Spleen (tissue), 11 donors: ENCODE results near the gene TNRC18. TPM values are rescaled to one million over a fixed set of nuclear protein-coding genes. Genes with fewer than 3 reads are reported as not detected.

Experiments
- DNase-seq: peaks from one replicate; pipeline ENCODE4 v3.0.0-alpha.2; 2020
- H3K27ac ChIP-seq, 8 donors: fragments of 200-600 bp; sonication (generic) in 7 of 8; 1 replicate in 4 of 8; 2 replicates in 4 of 8; pipeline versions ENCODE4 v1.5.0 to v1.8.0; 2016 to 2021; ENCODE audit warnings: inconsistent platforms in 4 of 8, mild to moderate bottlenecking in 4 of 8, moderate library complexity in 1 of 8
- H3K27me3 ChIP-seq, 7 donors: fragments of 200-600 bp; sonication (generic) in 6 of 7; replicated peaks in 1 of 7; 1 replicate in 4 of 7; 2 replicates in 3 of 7; pipeline versions ENCODE4 v1.5.0 to v1.8.0; 2016 to 2021; ENCODE audit warnings: inconsistent platforms in 3 of 7, mild to moderate bottlenecking in 1 of 7
- H3K36me3 ChIP-seq, 6 donors: fragments of 200-600 bp; sonication (generic) in 5 of 6; 1 replicate in 4 of 6; 2 replicates in 2 of 6; pipeline versions ENCODE4 v1.5.0 to v1.8.0; 2016 to 2021; ENCODE audit warnings: inconsistent platforms in 2 of 6
- H3K4me1 ChIP-seq, 6 donors: fragments of 200-600 bp; sonication (generic) in 5 of 6; 1 replicate in 3 of 6; 2 replicates in 3 of 6; pipeline versions ENCODE4 v1.5.0 to v1.8.0; 2016 to 2021; ENCODE audit warnings: inconsistent platforms in 3 of 6
- H3K4me3 ChIP-seq, 8 donors: fragments of 200-600 bp; sonication (generic) in 7 of 8; 1 replicate in 4 of 8; 2 replicates in 4 of 8; pipeline versions ENCODE4 v1.5.0 to v1.8.0; 2016 to 2021; ENCODE audit warnings: inconsistent platforms in 4 of 8, mild to moderate bottlenecking in 4 of 8, moderate library complexity in 2 of 8
- H3K9me3 ChIP-seq, 8 donors: fragments of 200-600 bp; sonication (generic) in 7 of 8; 1 replicate in 4 of 8; 2 replicates in 4 of 8; pipeline versions ENCODE4 v1.5.0 to v1.8.0; 2016 to 2021; ENCODE audit warnings: inconsistent platforms in 4 of 8
- POLR2A ChIP-seq, 3 donors: fragments of 450-650 bp; IDR thresholded peaks; one replicate each; pipeline ENCODE4 v1.5.1; 2017; ENCODE audit warnings: antibody characterized with exemption in 3 of 3, mild to moderate bottlenecking in 1 of 3
- POLR2AphosphoS5 ChIP-seq, 3 donors: sonication (generic); formaldehyde crosslinking; IDR thresholded peaks; one replicate each; pipeline ENCODE4 v1.5.1; 2017; ENCODE audit warnings: antibody characterized with exemption in 3 of 3
- WGBS, 5 donors: extraction: QIAGEN DNeasy Blood & Tissue Kit in 3 of 5; methylation state at CpG; one replicate each; pipeline versions ENCODE4 v1.1.5 to v1.1.7; 2013 to 2018; 5-methylcytosine and 5-hydroxymethylcytosine counted together
- intact Hi-C: fragments of 100-400 bp; cut with DNase I; formaldehyde crosslinking; loops from one replicate; pipeline ENCODE4 v1.15.0; 2023; ENCODE audit warnings: low total_unique reads
- polyA plus RNA-seq, 3 donors: library from polyadenylated mRNA; stranded (reverse); fragments of 200-250 nt; gene quantifications; one replicate each; pipeline ENCODE4 v1.2.1, GENCODE V29; 2013
- total RNA-seq, 7 donors: library from RNA; depleted of rRNA in 3 of 7; stranded (reverse); fragments of >200 nt in 3 of 7; fragmentation: NEBNext Ultra II Directional in 4 of 7; extraction: Animal tissue kit (Norgen Biotek cat#: 25700) in 4 of 7; gene quantifications; one replicate each; pipeline versions ENCODE4 v1.1.0 to v1.2.1, GENCODE V29; 2016 to 2021
- TF ChIP-seq, protein P1 (sequence below), 11 experiments: fragments of 200-600 bp in 7 of 11; fragments of 450-650 bp in 4 of 11; sonication (generic) in 4 of 11; IDR thresholded peaks in 8 of 11; conservative IDR thresholded peaks in 3 of 11; 1 replicate in 7 of 11; 2 replicates in 4 of 11; pipeline versions ENCODE4 v1.4.0 to v1.8.0; 2016 to 2021; ENCODE audit warnings: antibody characterized with exemption in 11 of 11, inconsistent platforms in 4 of 11, mild to moderate bottlenecking in 1 of 11
- donor health status: healthy with polysubstance abuse.
- donor health status: DM: no; HTN: no; CAD: no; lungs with moderate emphysema.
- donor health status: DM: no; HTN: no; CAD: no.
- donor health status: Bipolar disorder and iron deficiency.
- donor health status: healthy.
- donor health status: DM: no; HTN: no; CAD: no.
- donor health status: DM: yes; HTN: yes; CAD: no.

Gene TNRC18
- total and polyA plus RNA-seq, 10 donors: 3.4 to 124 (median 71.0) TPM

DNA sequence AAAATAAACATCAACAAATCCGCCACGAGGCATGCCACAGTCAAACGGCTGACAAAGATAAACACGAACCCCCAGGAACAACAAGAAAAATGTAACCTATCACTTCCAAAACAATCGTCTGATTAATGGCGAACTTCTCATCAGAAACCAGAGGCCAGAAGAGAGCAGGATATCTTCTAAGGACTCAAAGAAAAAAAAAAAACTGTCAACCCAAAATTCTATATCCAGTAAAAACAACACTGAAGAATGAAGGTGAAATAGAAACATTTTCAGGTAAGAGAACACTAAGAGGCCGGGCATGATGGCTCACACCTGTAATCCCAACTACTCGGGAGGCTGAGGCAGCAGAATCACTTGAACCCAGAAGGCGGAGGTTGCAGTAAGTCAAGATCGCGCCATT is 86.6 kb downstream of the TNRC18 start:
- intact Hi-C loops: no loop called here
- Histone ChIP-seq H3K27me3 (no peaks in the 10 kb centered on the region), H3K4me1 (peaks cover 0 to 16% (median 4%) of the 10 kb centered on the region in 6 donors), H3K9me3 (peaks cover 5 to 37% (median 28%) of the 10 kb centered on the region in 8 donors), H3K4me3 (no peak overlapping the region), H3K36me3 (peaks cover 2 to 98% (median 66%) of the 10 kb centered on the region in 6 donors), H3K27ac (no peak overlapping the region)
- DNase-seq: no peak
- TF ChIP-seq POLR2A (IDR thresholded peaks at IDR 0.05) (no peak), POLR2AphosphoS5 (IDR thresholded peaks at IDR 0.05) (no peak)
- TF ChIP-seq, protein P1, sequence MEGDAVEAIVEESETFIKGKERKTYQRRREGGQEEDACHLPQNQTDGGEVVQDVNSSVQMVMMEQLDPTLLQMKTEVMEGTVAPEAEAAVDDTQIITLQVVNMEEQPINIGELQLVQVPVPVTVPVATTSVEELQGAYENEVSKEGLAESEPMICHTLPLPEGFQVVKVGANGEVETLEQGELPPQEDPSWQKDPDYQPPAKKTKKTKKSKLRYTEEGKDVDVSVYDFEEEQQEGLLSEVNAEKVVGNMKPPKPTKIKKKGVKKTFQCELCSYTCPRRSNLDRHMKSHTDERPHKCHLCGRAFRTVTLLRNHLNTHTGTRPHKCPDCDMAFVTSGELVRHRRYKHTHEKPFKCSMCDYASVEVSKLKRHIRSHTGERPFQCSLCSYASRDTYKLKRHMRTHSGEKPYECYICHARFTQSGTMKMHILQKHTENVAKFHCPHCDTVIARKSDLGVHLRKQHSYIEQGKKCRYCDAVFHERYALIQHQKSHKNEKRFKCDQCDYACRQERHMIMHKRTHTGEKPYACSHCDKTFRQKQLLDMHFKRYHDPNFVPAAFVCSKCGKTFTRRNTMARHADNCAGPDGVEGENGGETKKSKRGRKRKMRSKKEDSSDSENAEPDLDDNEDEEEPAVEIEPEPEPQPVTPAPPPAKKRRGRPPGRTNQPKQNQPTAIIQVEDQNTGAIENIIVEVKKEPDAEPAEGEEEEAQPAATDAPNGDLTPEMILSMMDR (IDR thresholded peaks at IDR 0.05 in 8 of 11, conservative IDR thresholded peaks at IDR 0.05 in 3 of 11): no peak
- 93 to 96% (median 95%) methylated on average over 11 of the region's 11 CpGs for WGBS, 5 donors

DNA sequence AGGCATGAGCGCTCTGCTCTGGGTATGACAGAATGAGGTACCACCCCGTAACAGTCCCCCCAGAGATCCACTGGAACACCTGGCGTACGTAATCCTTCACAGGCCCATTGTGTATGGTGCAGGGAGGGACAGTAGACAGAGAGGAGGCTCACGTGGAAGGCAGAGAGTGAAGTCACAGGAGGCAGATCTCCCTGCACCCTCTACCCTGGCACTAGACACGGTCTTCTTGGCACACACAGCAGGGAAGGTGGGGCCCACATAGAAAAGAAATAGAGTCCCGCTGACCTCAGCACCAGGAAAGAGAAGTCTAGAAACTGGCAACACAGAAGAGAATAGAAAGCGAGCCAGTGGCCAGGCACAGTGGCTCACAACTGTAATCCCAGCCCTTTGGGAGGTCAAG is 89.0 kb downstream of the TNRC18 start:
- Histone ChIP-seq H3K27me3 (no peaks in the 10 kb centered on the region), H3K27ac (no peak overlapping the region), H3K4me1 (peaks cover 0 to 40% (median 19%) of the 10 kb centered on the region in 6 donors), H3K9me3 (peaks cover 5 to 30% (median 26%) of the 10 kb centered on the region in 8 donors), H3K4me3 (no peak overlapping the region), H3K36me3 (peaks cover 0 to 98% (median 59%) of the 10 kb centered on the region in 6 donors)
- no peak for DNase-seq
- TF ChIP-seq POLR2A (IDR thresholded peaks at IDR 0.05) (no peak), POLR2AphosphoS5 (IDR thresholded peaks at IDR 0.05) (no peak)
- TF ChIP-seq, protein P1 (IDR thresholded peaks at IDR 0.05 in 8 of 11, conservative IDR thresholded peaks at IDR 0.05 in 3 of 11): no peak
- intact Hi-C loops: no loop called here
- 90 to 93% (median 91%) methylated on average over 7 to 8 of the region's 8 CpGs for WGBS, 5 donors

DNA sequence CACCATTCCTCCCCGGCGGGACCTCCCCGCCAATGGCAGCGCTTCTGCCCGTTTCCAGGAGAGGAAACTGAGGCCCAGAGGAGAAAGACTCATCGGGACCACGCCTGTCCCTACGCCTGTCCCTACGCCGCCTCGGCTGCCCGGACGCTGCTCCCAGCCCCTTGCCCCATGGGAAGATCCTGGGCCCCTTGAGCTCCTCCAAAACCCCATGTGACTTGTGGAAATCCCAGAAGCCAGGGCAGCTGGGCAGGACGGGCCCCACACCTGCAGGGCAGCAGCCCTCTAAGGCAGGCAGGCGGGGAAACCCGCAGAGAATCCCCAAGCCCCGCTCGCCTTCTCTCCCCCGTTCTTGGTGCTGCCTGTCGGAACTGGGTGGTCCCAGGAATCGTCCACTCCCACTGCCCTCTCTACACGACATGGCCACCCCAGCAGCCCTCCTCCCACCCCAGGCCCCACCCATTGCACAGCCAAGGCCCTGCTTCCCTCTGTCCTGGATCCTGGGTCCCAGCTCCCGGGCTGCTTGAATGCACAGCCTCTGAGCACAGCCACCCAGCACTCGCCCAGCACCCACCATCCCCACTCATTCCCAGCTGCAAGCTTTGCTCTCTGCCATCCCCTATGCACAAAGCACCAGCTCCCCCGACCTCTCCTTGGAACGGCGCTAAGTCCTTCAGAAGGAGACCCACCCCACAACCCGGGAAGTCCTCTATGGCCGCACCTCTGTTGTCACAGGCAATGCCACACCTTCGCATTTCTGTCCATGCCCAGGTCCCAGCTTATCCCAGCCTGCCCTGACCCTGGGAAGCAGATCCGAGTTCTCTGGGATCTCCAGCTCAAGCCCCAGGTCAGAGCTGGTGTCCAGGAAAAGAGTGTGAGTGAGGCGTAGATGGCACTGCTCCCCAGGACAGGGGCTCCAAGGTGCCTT is 90.3 kb downstream of the TNRC18 start:
- H3K36me3 ChIP-seq: peaks cover 0 to 98% (median 58%) of the 10 kb centered on the region in 6 donors
- no peaks in the 10 kb centered on the region for H3K27me3 ChIP-seq
- peaks cover 5 to 28% (median 26%) of the 10 kb centered on the region in 8 donors for H3K9me3 ChIP-seq
- WGBS, 5 donors: 82 to 94% (median 87%) methylated on average over 22 to 32 of the region's 32 CpGs
- intact Hi-C loops: no loop called here
- no peak overlapping the region for H3K27ac ChIP-seq
- H3K4me3 ChIP-seq: no peak overlapping the region
- peaks cover 0 to 40% (median 19%) of the 10 kb centered on the region in 6 donors for H3K4me1 ChIP-seq
- TF ChIP-seq POLR2A (IDR thresholded peaks at IDR 0.05) (no peak), POLR2AphosphoS5 (IDR thresholded peaks at IDR 0.05) (no peak)
- TF ChIP-seq, protein P1 (IDR thresholded peaks at IDR 0.05 in 8 of 11, conservative IDR thresholded peaks at IDR 0.05 in 3 of 11): no peak
- no peak for DNase-seq

GRCh38 chr7:5332579-5332978 is 91.1 kb downstream of the TNRC18 start:
- no peak overlapping the region for H3K4me3 ChIP-seq
- no peak overlapping the region for H3K27ac ChIP-seq
- H3K36me3 ChIP-seq: peaks cover 0 to 98% (median 50%) of the 10 kb centered on the region in 6 donors
- intact Hi-C loops: no loop called here
- no peak for DNase-seq
- H3K4me1 ChIP-seq: peaks cover 0 to 45% (median 19%) of the 10 kb centered on the region in 6 donors
- 87 to 97% (median 93%) methylated on average over 34 to 43 of the region's 43 CpGs for WGBS, 5 donors
- no peaks in the 10 kb centered on the region for H3K27me3 ChIP-seq
- no peak for TF ChIP-seq POLR2A (IDR thresholded peaks at IDR 0.05)
- peak in 1 of 3 donors; percentile 22 for TF ChIP-seq POLR2AphosphoS5 (IDR thresholded peaks at IDR 0.05)
- H3K9me3 ChIP-seq: peaks cover 5 to 22% (median 19%) of the 10 kb centered on the region in 8 donors
